ENCODE measurements around the gene LARP1B.

DNA sequence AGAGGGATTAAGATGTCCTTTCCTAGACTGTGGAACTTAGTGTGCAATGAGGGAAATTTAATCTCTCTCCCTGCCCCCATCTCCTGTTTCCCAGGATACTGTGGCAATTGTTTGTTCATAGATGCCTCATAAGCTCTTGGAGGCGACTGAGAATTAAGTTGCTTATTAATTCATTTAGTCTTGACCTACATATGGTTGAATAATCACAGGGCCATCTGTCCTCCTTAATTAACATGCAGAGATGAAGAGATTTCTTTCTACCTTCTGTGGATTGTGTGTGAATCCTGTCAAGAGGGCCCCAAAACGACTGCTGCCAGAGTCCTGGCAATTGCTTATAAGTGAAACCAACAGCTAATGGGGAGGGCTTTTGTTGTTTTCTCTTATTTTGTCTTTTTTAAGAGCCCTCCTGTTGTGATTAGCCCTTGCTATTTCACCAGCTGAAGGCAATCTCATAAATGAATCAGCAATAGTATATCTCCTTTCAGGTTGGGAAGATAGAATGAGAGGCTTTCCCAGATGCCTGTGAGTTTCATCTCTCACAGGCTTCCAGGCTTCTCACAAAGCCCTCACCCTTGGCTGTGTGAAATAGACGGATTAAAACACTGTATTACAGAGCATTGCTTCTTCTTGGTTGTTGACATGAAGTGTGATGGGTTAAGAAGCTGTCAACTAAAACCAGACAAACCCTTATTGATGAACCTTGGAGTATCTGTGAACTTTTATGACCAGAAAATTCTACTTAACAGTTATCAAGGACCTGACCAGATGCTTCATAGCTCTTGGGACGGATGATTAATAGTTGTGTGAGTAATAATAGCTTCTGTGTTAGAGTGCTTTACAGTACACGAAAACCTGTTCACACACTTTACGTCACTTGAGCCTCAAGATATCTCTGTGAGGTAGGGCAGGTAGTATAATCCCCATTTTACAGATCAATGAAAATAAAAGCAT, 168.0 kb downstream of the LARP1B start:
- no peak for TF ChIP-seq POLR2A (IDR thresholded peaks at IDR 0.05; ENCODE audit: control extremely low read depth in 1 of 2, low read depth in 2 of 2, low read length in 2 of 2)
- TF ChIP-seq CHD2 (IDR thresholded peaks at IDR 0.05; ENCODE audit: low read length), result no peak
- TF ChIP-seq, protein P1, sequence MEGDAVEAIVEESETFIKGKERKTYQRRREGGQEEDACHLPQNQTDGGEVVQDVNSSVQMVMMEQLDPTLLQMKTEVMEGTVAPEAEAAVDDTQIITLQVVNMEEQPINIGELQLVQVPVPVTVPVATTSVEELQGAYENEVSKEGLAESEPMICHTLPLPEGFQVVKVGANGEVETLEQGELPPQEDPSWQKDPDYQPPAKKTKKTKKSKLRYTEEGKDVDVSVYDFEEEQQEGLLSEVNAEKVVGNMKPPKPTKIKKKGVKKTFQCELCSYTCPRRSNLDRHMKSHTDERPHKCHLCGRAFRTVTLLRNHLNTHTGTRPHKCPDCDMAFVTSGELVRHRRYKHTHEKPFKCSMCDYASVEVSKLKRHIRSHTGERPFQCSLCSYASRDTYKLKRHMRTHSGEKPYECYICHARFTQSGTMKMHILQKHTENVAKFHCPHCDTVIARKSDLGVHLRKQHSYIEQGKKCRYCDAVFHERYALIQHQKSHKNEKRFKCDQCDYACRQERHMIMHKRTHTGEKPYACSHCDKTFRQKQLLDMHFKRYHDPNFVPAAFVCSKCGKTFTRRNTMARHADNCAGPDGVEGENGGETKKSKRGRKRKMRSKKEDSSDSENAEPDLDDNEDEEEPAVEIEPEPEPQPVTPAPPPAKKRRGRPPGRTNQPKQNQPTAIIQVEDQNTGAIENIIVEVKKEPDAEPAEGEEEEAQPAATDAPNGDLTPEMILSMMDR (IDR thresholded peaks at IDR 0.05; ENCODE audit: control extremely low read depth in 1 of 3, insufficient read depth in 1 of 3, low read depth in 1 of 3, low read length in 3 of 3), result no peak
- no peak for TF ChIP-seq RAD21 (IDR thresholded peaks at IDR 0.05 in 1 of 2, conservative IDR thresholded peaks at IDR 0.05 in 1 of 2; ENCODE audit: low read depth in 2 of 2, low read length in 2 of 2)
- TF ChIP-seq, protein P2, sequence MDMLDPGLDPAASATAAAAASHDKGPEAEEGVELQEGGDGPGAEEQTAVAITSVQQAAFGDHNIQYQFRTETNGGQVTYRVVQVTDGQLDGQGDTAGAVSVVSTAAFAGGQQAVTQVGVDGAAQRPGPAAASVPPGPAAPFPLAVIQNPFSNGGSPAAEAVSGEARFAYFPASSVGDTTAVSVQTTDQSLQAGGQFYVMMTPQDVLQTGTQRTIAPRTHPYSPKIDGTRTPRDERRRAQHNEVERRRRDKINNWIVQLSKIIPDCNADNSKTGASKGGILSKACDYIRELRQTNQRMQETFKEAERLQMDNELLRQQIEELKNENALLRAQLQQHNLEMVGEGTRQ (IDR thresholded peaks at IDR 0.05; ENCODE audit: low read length), result no peak
- TF ChIP-seq FOSL1 (IDR thresholded peaks at IDR 0.05; ENCODE audit: insufficient read depth, low read depth, low read length), result no peak
- TF ChIP-seq SIN3A (conservative IDR thresholded peaks at IDR 0.05 in 1 of 2, IDR thresholded peaks at IDR 0.05 in 1 of 2; ENCODE audit: low read depth in 1 of 2, low read length in 2 of 2), result no peak
- TF ChIP-seq TCF12 (IDR thresholded peaks at IDR 0.05; ENCODE audit: low read depth, low read length), result no peak
- no peak for TF ChIP-seq MAFK (IDR thresholded peaks at IDR 0.05; ENCODE audit: low read depth, low read length)
- no peak for TF ChIP-seq SRF (IDR thresholded peaks at IDR 0.05; ENCODE audit: low read depth, low read length)

Data from H1 (cell line).